HG03442 (cell line): ENCODE results near the gene HPS3.
A peak's percentile ranks its signal among the peaks of the same experiment; 100 is the strongest.
"Not testable (repeated sequence)": the region's sequence is repeated elsewhere in the genome, so short reads cannot be mapped to it uniquely, and the experiment has no call there.

Source experiments
- ATAC-seq: cut with Tn5 transposase; IDR thresholded peaks from one replicate; pipeline ENCODE4 v1.9.1; 2021; ENCODE audit warnings: mild to moderate bottlenecking, moderate library complexity; ENCODE audit not compliant: unreplicated experiment

Gene HPS3

DNA sequence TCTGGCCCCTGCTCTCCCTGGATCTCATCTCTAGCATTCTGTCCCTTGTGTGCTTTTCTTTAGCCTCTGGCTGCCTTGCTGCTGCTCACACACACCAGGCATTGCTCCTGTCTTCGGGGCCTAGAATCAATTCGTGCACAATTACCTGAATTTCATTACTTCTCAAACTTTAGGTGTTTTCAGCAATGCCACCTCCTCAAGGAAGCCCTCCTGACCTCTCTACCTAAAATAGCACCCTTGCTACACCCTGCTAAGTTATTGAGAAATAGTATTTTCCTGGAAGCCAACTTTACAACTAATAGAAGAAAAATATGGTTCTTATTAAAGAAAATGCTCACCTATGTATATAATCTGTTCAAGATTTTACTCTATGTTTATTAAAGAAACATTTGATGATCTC lies 51.7 kb downstream of the HPS3 start:
- ATAC-seq = no peak

DNA sequence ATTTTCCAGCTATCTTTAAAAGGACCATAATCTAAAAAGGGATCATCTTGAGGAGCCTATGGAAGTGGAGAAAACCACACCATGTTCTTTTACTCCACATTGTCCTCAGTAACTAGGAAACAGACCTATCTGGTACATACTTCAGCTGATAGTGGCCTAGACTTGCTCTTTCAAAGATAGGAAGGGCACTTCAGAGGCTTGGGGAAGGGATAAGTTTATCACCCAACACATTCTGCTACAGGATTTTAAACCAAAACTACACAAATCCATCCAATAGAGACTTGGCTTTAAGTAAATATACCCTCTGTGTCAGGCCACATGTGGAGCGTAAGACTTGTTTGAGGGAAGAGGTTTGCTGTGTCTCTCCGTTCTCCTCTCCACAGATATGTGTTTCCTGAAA lies 56.8 kb downstream of the HPS3 start:
- ATAC-seq = no peak

DNA sequence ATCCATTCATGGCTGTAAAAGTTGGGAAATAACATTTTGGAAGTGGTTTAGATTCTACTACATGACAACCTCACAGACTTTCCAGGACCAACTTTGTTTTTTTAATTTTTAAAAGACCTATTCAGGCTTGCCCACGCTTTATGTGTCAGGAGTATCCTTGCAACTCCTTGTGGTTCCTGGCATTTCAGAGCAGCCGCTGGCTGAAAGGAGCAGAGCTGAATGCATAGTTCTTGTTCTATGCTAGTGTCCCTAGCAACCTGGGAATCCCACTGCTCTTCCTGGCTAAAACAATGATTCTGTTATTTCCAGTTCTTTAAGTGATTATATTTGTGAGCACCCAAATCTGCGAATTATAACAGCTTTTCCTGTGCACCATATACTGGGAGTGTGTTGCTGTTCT lies 57.3 kb downstream of the HPS3 start:
- no peak for ATAC-seq

DNA sequence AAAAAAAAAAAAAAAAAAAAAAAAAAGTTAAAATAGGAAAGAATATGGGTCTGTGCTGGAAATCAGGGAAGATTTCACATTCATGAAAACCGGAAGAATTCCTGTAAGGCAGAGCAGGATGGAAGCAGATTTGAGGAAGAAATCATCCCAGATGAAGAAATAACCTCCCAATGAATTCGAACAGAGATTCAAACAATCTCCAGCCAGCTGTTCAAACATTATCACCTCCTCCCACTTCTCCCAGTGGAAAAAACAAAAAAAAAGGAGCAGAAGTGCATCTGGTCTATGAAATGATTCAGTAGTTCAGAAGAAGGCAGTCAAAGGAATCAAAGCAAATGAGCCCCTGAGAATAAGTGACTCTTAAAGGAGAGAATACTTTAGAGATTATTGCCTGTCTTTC lies 59.1 kb downstream of the HPS3 start:
- ATAC-seq = no peak

DNA sequence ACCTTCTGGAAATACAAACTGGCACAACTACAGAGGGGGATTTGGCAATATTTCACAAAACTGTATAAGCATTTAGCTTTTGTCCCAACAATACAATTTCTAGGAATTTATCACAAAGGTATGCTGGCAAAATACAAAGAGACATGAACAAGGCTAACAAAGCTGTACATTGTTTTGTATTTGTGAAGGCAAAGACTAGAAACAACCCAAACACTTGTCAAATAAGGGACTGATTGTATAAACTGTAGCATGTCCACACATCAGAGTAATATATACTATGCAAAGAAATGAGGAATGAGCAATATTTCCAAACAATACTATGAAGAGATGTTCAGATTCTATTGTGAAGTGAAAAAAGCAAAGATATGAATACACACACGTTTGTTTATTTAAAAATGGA lies 65.8 kb downstream of the HPS3 start:
- ATAC-seq = no peak

DNA sequence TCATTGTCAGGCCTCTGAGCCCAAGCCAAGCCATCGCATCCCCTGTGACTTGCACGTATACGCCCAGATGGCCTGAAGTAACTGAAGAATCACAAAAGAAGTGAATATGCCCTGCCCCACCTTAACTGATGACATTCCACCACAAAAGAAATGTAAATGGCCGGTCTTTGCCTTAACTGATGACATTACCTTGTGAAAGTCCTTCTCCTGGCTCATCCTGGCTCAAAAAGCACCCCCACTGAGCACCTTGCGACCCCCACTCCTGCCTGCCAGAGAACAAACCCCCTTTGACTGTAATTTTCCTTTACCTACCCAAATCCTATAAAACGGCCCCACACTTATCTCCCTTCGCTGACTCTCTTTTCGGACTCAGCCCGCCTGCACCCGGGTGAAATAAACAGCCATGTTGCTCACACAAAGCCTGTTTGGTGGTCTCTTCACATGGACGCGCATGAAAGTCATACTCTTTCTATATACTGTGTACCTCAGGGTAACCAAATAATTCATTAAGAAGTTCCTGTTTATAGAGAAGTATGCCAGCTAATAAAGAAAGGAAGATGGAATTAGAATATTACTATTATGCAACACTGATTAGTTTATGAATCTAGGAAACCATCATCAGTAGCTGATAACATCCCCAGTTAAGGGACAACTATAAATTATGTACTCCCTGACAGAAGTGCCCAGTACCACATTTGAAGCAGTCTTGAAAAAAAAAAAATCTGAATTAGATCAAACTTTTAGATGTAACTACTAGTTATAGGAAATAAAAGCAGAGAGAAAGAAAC lies 67.6 kb downstream of the HPS3 start:
- not testable (repeated sequence) for ATAC-seq

DNA sequence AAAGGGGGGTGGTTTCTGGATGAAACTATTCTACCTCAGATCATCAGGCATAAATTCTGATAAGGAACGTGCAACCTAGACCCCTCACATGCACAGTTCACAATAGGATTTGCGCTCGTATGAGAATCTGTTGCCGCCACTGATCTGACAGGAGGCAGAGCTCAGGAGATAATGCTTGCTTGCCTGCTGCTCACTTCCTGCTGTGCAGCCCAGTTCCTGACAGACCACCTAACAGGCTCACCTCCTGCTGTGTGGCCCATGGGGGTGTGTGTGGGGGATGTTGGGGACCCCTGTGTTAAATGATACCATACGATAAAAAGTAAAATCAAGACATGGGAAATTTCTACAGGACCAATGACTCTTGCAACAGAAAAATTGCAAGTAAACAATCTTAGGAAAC lies 68.2 kb downstream of the HPS3 start:
- ATAC-seq = no peak

DNA sequence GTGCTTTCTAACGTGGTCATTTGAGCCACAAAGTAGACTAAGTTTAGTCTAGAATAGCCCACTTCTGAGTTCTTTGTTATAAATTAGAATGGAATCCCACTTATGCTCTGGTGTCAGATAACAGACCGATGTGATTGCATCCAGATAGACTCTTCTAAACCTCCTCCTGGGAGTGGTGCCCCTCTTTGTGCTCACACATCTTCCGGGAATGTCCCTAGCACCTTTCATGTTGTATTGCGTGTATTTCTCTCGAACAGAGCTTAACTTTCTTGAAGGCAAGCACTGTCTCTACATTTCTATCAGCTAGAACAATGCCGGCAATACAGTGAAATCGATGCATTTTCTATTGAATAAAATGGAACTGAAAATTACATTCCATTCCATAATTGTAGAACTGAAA lies 69.2 kb downstream of the HPS3 start:
- no peak for ATAC-seq

DNA sequence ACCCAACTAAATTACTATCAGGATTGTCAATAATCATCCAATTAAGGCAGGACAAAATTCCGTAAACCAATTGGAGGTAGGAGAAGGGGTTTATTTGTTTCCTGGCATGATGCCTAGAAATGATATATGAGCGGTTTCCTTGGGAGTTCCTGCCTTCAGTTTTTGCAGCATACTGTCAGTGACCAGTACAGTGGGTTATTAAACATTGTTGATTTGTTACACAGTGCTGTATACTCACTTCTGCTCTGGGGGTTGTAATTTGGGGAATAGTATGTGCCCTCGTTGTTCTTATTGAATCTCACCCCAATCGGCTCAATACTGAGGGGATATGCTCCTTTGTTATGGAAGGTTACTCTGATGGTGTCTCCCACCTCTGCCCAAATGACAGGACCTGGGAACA lies 70.0 kb downstream of the HPS3 start:
- ATAC-seq = no peak

DNA sequence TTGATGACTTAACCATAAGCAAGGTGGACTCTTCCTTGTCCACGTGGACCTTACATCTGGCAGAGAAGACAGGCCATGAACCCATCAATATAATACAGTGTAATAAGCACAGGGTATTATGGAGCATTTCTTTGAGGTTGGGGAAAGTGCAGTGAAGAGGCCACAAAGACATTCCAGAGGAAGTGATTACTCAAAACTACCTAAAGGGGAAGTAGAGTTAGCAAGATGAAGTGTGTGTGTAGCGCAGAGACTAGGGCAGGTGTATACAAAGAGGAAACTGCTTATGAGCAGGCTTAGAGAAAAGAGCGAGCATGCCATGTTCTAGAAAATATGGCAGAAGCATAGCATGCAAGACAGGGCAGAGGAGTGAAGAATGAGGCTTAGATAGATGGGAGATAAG lies 74.3 kb downstream of the HPS3 start:
- ATAC-seq = peak; percentile 99

DNA sequence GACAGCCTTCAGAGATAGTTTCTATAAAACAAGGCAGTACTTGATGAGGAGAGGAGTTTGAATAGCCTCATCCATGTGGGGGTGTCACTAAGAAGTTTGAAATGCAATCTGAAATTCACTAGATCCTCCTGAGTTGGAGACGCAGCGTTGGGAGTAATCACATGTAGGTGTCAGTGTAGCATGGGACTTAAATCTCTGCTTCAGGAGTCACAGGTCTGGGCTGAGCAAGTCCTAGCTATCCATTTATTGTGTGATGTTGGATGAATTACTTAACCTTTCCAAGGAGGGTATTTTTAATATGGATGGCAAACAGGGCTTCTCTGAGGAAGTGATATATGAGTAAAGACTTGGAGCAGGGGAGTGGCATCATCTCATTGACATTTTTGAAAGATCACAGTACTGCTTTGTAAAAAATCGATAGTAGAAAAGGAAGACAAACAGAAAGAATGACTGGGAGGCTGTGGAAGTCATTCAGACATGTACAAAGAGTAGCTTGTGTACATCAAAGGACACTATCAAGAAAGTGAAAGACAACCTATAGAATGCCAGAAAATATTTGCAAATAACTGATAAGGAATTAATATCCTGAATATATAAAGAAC lies 75.1 kb downstream of the HPS3 start:
- ATAC-seq = no peak

DNA sequence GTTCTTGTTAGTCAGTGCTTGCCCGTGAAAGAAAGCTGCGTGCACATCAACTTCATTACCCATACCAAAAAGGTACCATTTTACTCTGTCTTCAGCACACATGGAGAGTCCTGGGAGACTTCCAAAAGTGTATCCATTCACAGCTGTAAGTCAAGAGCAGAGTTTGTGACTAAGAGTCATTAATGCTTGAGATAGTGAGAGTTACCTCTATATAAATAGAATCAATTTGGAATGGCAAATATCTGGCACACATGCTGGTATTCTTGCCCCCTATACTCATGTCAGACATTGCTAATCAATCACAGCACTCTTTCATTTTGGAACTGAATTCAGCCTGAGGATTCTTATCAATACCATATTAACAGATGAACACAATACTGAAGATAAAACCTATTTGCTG lies 78.0 kb downstream of the HPS3 start:
- no peak for ATAC-seq

DNA sequence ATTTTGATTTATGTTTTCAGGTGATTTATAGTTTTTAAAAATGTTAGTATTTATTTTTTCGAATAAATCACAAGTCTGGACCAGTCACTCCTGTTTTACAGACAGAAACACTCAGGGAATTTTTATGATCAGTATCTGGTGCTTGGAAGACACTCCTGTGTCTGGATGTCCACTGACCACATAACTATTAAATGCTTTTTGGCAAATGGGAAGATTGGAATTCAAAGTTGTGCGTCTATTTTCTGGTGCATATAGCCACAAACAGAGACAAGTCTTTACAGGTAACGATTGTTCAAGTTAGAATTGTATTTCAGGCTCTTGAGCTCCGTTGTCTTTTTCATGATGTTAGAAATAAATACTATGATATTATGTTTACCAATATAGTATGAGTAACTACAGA lies 80.0 kb downstream of the HPS3 start:
- ATAC-seq = no peak

DNA sequence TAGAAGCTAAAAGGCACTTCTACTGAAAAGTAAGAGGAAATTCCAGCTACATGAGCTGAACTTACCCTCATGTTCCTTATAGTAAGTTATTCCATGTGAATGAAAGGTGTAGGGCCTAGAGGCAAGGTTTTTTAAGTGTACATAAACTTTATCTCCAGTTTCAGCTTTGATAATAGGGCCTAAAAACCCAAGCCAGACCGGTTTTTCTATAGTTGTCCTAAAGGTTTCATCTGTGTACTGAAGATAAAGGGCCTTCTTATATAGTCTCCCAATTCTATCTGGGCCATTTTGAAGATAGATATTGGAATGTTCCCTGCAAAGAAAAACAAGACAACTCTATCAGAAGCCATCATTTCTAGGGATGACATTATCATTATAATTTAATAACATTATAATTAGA lies 82.9 kb downstream of the HPS3 start:
- ATAC-seq = no peak

DNA sequence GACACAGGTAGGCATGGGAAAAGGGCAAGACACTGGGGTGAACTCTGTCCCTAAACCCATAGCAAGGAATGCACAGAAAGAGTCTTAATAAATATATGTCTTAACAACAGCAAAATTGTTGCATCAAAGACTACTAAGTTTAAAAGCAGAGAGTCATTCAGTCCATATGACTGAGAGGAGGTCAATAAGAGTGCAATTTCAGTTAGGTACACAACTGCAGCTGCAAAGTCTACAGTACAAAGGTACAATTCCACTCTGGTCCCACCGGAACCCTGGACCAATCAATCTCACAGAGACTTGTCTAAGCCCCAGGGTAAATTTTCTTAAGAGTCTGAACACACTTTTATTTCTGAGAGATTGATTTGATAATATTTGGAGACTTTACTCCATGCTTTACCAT lies 85.3 kb downstream of the HPS3 start:
- ATAC-seq = no peak

DNA sequence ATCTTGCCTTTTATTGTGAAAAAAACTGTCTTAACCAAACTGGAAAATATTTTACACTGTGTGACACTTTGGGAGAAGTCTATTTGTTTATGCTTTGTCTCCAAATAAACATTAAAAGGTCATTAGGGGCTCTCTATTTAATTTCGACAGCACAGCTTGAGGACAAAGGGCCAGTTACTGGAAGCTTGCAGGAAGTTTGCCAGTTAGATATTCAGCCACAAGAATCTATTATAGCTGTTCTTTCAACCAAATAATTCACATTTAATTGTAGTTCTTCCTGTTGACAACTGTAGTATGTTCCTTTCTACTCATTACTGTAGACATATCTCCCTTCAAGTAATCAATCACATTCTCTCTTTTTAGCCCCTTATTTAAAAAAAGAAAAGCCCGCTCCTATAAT lies 86.1 kb downstream of the HPS3 start:
- ATAC-seq = no peak

DNA sequence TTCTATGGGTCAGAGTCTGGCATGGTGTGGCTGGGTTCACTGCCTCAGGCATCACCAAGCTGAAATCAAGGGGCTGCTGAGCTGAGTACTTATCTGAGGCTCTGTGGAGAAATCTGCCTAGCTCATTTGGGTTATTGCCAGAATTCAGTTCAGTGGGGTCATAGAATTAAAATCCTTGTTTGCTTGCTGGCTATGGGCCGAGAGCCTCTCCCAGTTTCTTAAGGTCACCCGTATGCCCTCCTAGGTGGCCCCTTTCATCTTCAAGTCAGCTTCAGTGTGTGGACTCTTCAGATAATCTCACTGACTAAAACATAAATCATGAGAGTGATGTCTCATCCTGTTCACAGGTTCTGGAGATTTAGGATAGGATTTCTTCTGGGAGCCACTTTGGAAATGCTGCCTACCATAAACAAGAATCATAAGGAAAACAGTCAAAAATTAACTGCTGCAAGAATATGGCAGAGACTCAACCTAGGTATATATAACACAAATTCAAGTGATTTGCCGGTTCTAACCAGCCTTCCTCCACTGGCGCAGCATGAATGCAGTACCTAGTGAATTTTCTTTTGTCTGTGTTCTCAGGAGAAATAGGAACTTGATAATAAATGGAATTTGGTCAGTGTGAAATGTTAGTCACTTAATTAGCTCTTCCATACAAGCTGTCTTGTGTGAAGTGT lies 86.9 kb downstream of the HPS3 start:
- no peak for ATAC-seq

DNA sequence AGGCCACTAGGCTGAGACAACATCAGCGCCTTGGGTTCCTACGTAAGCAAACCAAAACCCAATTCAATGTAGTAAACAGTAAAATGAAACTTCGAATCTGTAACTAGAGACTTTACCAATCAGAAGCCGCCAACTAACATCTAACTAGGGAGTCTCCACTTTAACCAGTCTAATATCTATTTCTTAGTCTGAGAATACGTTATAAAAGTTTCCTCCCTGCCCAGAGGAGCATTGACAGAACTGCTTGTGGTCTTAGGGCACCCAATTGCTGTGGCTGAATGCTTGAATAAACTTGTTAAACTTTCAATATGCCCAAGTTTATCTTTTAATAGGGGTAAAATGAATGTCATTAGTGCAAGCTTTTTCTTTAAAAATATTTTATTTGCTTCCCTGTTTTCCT lies 87.9 kb downstream of the HPS3 start:
- ATAC-seq = no peak

DNA sequence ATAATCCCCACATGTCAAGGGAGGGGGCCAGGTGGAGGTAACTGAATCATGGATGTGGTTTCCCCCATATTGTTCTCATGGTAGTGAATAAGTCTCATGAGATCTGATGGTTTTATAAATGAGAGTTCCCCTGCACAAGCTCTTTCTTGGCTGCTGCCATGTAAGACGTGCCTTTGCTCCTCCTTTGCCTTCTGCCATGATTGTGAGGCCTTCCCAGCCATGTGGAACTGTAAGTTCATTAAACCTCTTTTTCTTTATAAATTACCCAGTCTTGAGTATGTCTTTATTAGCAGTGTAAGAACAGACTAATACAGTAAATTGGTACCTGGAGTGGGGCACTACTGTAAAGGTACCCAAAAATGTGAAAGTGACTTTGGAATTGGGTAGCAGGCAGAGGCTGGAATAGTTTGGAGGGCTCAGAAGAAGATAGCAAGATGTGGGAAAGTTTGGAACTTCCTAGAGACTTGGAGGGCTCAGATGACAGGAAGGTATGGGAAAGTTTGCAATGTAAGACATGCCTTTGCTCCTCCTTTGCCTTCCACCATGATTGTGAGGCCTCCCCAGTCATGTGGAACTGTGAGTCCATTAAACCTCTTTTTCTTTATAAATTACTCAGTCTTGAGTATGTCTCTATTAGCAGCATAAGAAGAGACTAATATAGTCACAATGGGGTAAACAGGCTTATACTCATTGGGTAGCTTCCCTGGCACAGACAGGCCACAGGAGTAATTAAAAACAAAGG lies 90.1 kb downstream of the HPS3 start:
- ATAC-seq = not testable (repeated sequence)

DNA sequence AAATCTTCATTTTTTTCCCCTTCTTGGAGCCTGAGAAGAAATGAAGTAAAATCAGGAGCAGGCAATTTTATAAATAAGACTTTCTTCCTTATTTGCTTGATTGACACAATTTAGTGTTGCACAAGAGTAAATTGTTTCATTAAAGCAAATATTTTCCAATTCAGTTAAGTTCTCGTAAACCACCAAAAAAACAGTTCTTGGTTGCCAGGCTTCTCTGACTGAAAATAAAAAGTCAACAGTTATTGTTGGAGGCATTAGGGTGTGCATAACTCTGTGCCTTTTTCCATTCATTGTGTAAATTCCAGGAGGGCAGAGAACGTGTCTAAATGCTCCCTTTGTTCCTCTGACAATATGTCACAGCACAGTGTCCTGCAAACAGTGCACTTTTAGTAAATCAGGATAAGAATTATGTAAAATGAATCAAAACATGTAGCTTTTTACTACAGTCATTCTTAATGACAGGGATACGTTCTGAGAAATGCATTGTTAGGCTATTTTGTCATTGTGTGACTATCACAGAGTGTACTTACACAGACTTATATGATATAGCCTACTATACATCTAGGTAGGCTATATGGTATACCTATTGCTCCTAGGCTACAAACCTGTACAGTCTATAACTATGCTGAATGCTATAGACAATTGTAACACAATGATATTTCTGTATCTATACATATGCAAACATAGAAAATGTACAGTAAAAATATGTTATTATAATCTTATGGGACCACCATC lies 92.5 kb downstream of the HPS3 start, which contains the start of gene CP:
Gene CP (minus strand): TSS at position 47 of the 735 bp plus-strand sequence. CDS start 37 bp downstream, at position 10.
- ATAC-seq = no peak
